Measurements from ENCODE around the gene PGBD4. TPM values are rescaled to one million over a fixed set of nuclear protein-coding genes. Genes with fewer than 3 reads are reported as not detected.
A peak's percentile ranks its signal among the peaks of the same experiment; 100 is the strongest.

PGBD4 gene
- total RNA-seq (2012; rRNA removed) = 2.0 TPM in 2 replicates

- Histone ChIP-seq H3K4me2 (ENCODE audit: low read length) (peak within 1 kb of the TSS; percentile 92), H3K27me3 (ENCODE audit: control insufficient read depth, insufficient read depth, low read length) (no peaks in the 10 kb centered on the region), H3K9ac (ENCODE audit: low read depth, low read length) (peak within 1 kb of the TSS; percentile 95), H3K9me3 (replicated peaks; ENCODE audit: low read length) (no peaks in the 10 kb centered on the region), H3K4me3 (ENCODE audit: low read length) (peak within 1 kb of the TSS; percentile 96), H3K4me1 (ENCODE audit: control insufficient read depth, insufficient read depth, low read length) (peaks cover 16% of the 10 kb centered on the region), H3K36me3 (ENCODE audit: insufficient read depth, low read length) (peaks cover 4% of the 10 kb centered on the region)
Observed at GRCh38 chr15:34101366-34102174, at the start of gene PGBD4, which contains the start of gene EMC7. Gene PGBD4, plus strand, starts transcription at chr15:34102083. Its CDS starts 449 bp downstream, at chr15:34102532. Gene EMC7, minus strand, starts transcription at chr15:34101862. Its CDS starts 23 bp downstream, at chr15:34101839.

- Histone ChIP-seq H3K4me3 (ENCODE audit: low read length) (no peak overlapping the region), H3K9ac (ENCODE audit: low read depth, low read length) (no peak overlapping the region), H3K36me3 (ENCODE audit: insufficient read depth, low read length) (no peaks in the 10 kb centered on the region), H3K9me3 (replicated peaks; ENCODE audit: low read length) (no peaks in the 10 kb centered on the region), H3K4me2 (ENCODE audit: low read length) (no peak overlapping the region), H3K4me1 (ENCODE audit: control insufficient read depth, insufficient read depth, low read length) (peaks cover 19% of the 10 kb centered on the region), H3K27me3 (ENCODE audit: control insufficient read depth, insufficient read depth, low read length) (no peaks in the 10 kb centered on the region)
Observed at GRCh38 chr15:34054081-34054707, 47.7 kb upstream of the PGBD4 start.

DNA sequence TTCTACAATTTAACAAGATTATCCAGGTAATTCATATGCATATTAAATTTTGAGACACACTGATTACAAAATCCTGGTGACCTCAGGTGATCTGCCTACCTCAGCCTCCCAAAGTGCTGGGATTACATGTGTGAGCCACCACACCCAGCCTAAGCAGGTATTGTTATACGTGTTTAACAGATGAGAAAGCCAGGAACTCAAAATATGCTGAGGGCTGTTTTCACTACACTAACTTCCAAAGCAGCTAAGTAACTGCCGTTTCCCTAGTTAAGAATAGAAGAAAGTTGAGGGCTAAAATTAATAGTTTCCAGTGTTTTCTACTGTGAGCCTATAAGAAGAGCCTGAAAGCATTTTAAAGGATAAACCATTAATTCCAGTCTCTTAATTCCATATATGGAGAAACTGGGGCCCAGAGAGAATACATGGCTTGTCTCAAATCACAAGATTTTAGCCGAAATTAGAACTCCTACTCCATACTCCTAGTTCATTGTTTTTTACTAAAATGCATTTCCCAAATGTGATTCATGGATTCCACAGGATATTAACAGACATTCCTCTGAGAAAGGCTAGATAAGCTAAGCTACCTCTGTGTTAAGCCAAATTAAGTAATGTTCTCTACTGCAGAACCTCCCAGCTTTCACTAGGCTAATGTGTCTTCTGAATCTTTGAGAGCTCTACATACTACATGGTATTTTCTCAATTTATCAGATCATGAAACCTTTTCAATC is 45.9 kb upstream of the PGBD4 start:
- Histone ChIP-seq H3K9ac (ENCODE audit: low read depth, low read length) (peak overlapping the region; percentile 59), H3K4me1 (ENCODE audit: control insufficient read depth, insufficient read depth, low read length) (peaks cover 15% of the 10 kb centered on the region), H3K4me2 (ENCODE audit: low read length) (peak overlapping the region; percentile 6), H3K4me3 (ENCODE audit: low read length) (no peak overlapping the region), H3K36me3 (ENCODE audit: insufficient read depth, low read length) (no peaks in the 10 kb centered on the region), H3K27me3 (ENCODE audit: control insufficient read depth, insufficient read depth, low read length) (peaks cover 2% of the 10 kb centered on the region), H3K9me3 (replicated peaks; ENCODE audit: low read length) (no peaks in the 10 kb centered on the region)

GRCh38 chr15:34056911-34057310 is 45.0 kb upstream of the PGBD4 start:
- H3K9ac ChIP-seq (ENCODE audit: low read depth, low read length) = peak overlapping the region; percentile 20
- H3K4me3 ChIP-seq (ENCODE audit: low read length) = no peak overlapping the region
- H3K9me3 ChIP-seq (replicated peaks; ENCODE audit: low read length) = no peaks in the 10 kb centered on the region
- H3K4me2 ChIP-seq (ENCODE audit: low read length) = no peak overlapping the region
- H3K36me3 ChIP-seq (ENCODE audit: insufficient read depth, low read length) = no peaks in the 10 kb centered on the region
- H3K27me3 ChIP-seq (ENCODE audit: control insufficient read depth, insufficient read depth, low read length) = peaks cover 2% of the 10 kb centered on the region
- H3K4me1 ChIP-seq (ENCODE audit: control insufficient read depth, insufficient read depth, low read length) = peaks cover 15% of the 10 kb centered on the region

DNA sequence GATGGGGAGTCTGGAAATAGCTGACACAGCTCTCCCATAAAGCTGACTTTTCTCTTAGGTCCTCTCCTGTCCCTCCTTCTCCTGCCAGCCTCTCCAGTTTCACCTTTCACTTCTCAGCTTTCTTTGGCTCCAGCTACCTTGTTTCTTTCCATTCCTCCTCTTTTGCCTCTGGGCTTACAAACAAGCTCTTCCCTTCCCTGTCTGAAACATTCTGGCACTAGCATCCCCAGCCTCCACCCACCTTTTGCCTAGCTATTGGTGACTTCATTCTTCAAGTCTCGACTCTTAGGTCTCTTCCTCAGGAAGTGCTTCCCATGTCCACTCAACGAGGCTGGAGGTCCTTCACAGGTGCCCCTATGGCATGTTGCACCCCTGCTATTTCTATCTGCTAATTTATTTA is 42.4 kb upstream of the PGBD4 start:
- Histone ChIP-seq H3K36me3 (ENCODE audit: insufficient read depth, low read length) (no peaks in the 10 kb centered on the region), H3K27me3 (ENCODE audit: control insufficient read depth, insufficient read depth, low read length) (peaks cover 2% of the 10 kb centered on the region), H3K9ac (ENCODE audit: low read depth, low read length) (no peak overlapping the region), H3K4me1 (ENCODE audit: control insufficient read depth, insufficient read depth, low read length) (peaks cover 15% of the 10 kb centered on the region), H3K4me3 (ENCODE audit: low read length) (no peak overlapping the region), H3K4me2 (ENCODE audit: low read length) (no peak overlapping the region), H3K9me3 (replicated peaks; ENCODE audit: low read length) (no peaks in the 10 kb centered on the region)

DNA sequence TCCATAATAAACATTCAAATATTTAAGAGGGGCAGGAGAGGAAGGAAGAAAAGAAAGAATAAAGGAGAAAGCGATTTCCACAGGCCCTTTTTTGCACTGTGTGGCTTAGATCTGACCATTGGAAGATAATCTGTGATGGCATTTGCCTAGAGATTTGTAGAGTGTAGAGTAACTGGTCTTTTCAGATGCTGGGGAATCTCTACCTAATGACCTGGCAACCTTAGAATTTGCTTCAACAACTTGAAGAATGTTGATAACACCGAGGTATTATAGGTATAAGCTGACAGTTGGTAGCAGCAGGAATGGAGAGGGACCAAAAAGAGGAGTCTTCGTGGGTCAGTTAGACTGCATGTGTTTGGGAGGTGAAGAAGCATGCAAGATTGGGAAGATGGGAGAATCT is 41.9 kb upstream of the PGBD4 start:
- Histone ChIP-seq H3K9me3 (replicated peaks; ENCODE audit: low read length) (no peaks in the 10 kb centered on the region), H3K4me2 (ENCODE audit: low read length) (no peak overlapping the region), H3K4me1 (ENCODE audit: control insufficient read depth, insufficient read depth, low read length) (peaks cover 15% of the 10 kb centered on the region)

GRCh38 chr15:34064438-34064837 is 37.4 kb upstream of the PGBD4 start:
- H3K9ac ChIP-seq (ENCODE audit: low read depth, low read length) = no peak overlapping the region
- H3K4me2 ChIP-seq (ENCODE audit: low read length) = no peak overlapping the region
- peaks cover 2% of the 10 kb centered on the region for H3K27me3 ChIP-seq (ENCODE audit: control insufficient read depth, insufficient read depth, low read length)
- no peaks in the 10 kb centered on the region for H3K9me3 ChIP-seq (replicated peaks; ENCODE audit: low read length)
- H3K4me3 ChIP-seq (ENCODE audit: low read length) = no peak overlapping the region
- H3K4me1 ChIP-seq (ENCODE audit: control insufficient read depth, insufficient read depth, low read length) = no peaks in the 10 kb centered on the region
- H3K36me3 ChIP-seq (ENCODE audit: insufficient read depth, low read length) = no peaks in the 10 kb centered on the region

More for the DNA sequence above, 41.9 kb upstream of the PGBD4 start:
- Histone ChIP-seq H3K36me3 (ENCODE audit: insufficient read depth, low read length) (no peaks in the 10 kb centered on the region), H3K9ac (ENCODE audit: low read depth, low read length) (no peak overlapping the region), H3K4me3 (ENCODE audit: low read length) (no peak overlapping the region), H3K27me3 (ENCODE audit: control insufficient read depth, insufficient read depth, low read length) (peaks cover 2% of the 10 kb centered on the region)

GRCh38 chr15:34065261-34065660 is 36.6 kb upstream of the PGBD4 start:
- Histone ChIP-seq H3K4me3 (ENCODE audit: low read length) (no peak overlapping the region), H3K27me3 (ENCODE audit: control insufficient read depth, insufficient read depth, low read length) (no peaks in the 10 kb centered on the region), H3K36me3 (ENCODE audit: insufficient read depth, low read length) (no peaks in the 10 kb centered on the region), H3K4me1 (ENCODE audit: control insufficient read depth, insufficient read depth, low read length) (no peaks in the 10 kb centered on the region), H3K4me2 (ENCODE audit: low read length) (no peak overlapping the region), H3K9me3 (replicated peaks; ENCODE audit: low read length) (no peaks in the 10 kb centered on the region), H3K9ac (ENCODE audit: low read depth, low read length) (no peak overlapping the region)

GRCh38 chr15:34065941-34066340 is 35.9 kb upstream of the PGBD4 start:
- Histone ChIP-seq H3K4me3 (ENCODE audit: low read length) (no peak overlapping the region), H3K9me3 (replicated peaks; ENCODE audit: low read length) (no peaks in the 10 kb centered on the region), H3K4me2 (ENCODE audit: low read length) (no peak overlapping the region), H3K27me3 (ENCODE audit: control insufficient read depth, insufficient read depth, low read length) (no peaks in the 10 kb centered on the region), H3K36me3 (ENCODE audit: insufficient read depth, low read length) (no peaks in the 10 kb centered on the region), H3K4me1 (ENCODE audit: control insufficient read depth, insufficient read depth, low read length) (no peaks in the 10 kb centered on the region), H3K9ac (ENCODE audit: low read depth, low read length) (no peak overlapping the region)

DNA sequence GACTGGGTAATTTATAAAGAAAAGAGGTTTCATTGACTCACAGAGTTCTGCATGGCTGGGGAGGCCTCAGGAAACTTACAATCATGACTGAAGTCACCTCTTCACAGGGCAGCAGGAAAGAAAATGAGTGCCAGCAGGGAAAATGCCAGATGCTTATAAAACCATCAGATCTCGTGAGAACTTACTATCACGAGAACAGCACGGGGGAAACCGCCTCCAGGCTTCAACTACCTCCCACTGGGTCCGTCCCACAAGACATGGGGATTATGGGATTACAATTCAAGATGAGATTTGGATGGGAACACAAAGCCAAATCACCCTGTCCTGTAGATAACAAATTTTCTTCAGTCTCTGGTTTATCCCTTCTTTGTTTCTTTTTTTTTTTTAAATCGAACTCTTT is 31.9 kb upstream of the PGBD4 start:
- no peak overlapping the region for H3K4me3 ChIP-seq (ENCODE audit: low read length)
- H3K36me3 ChIP-seq (ENCODE audit: insufficient read depth, low read length) = no peaks in the 10 kb centered on the region
- H3K4me1 ChIP-seq (ENCODE audit: control insufficient read depth, insufficient read depth, low read length) = no peaks in the 10 kb centered on the region
- H3K4me2 ChIP-seq (ENCODE audit: low read length) = no peak overlapping the region
- no peak overlapping the region for H3K9ac ChIP-seq (ENCODE audit: low read depth, low read length)
- H3K9me3 ChIP-seq (replicated peaks; ENCODE audit: low read length) = no peaks in the 10 kb centered on the region
- no peaks in the 10 kb centered on the region for H3K27me3 ChIP-seq (ENCODE audit: control insufficient read depth, insufficient read depth, low read length)

DNA sequence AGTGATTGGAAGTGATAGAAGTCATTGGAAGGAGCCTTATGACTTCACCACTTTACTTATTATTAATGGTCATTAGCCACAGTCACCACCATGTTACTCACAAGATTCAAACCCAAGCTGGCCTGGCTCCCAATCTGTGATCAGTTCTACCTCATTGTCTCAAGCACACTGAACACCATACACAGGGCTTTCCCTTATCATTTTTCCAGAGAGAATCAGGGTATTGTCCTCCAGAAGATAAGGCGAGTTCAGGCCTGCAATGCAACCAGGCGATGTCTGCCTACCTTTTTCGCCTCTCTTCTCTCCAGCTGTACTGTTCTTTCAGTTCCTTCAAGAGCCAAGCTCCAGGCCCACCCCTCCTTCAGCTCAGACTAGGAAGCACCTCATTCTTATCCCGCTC is 25.1 kb upstream of the PGBD4 start:
- no peak overlapping the region for H3K4me2 ChIP-seq (ENCODE audit: low read length)
- H3K4me1 ChIP-seq (ENCODE audit: control insufficient read depth, insufficient read depth, low read length) = no peaks in the 10 kb centered on the region

More for the DNA sequence above, 25.1 kb upstream of the PGBD4 start:
- Histone ChIP-seq H3K36me3 (ENCODE audit: insufficient read depth, low read length) (no peaks in the 10 kb centered on the region), H3K4me3 (ENCODE audit: low read length) (no peak overlapping the region), H3K9ac (ENCODE audit: low read depth, low read length) (no peak overlapping the region), H3K9me3 (replicated peaks; ENCODE audit: low read length) (no peaks in the 10 kb centered on the region), H3K27me3 (ENCODE audit: control insufficient read depth, insufficient read depth, low read length) (no peaks in the 10 kb centered on the region)
